GM12872 (cell line): ENCODE data around the gene CDK15.

ENCODE experiments used
- TF ChIP-seq, protein P1 (sequence below): IDR thresholded peaks from 3 replicates; pipeline ENCODE4 v1.5.1; 2011; ENCODE audit warnings: low read depth, mild to moderate bottlenecking, low read length, moderate library complexity; ENCODE audit not compliant: insufficient read depth

The CDK15 gene

GRCh38 chr2:201790291-201790690 is 16.0 kb upstream of the CDK15 start:
- TF ChIP-seq, protein P1, sequence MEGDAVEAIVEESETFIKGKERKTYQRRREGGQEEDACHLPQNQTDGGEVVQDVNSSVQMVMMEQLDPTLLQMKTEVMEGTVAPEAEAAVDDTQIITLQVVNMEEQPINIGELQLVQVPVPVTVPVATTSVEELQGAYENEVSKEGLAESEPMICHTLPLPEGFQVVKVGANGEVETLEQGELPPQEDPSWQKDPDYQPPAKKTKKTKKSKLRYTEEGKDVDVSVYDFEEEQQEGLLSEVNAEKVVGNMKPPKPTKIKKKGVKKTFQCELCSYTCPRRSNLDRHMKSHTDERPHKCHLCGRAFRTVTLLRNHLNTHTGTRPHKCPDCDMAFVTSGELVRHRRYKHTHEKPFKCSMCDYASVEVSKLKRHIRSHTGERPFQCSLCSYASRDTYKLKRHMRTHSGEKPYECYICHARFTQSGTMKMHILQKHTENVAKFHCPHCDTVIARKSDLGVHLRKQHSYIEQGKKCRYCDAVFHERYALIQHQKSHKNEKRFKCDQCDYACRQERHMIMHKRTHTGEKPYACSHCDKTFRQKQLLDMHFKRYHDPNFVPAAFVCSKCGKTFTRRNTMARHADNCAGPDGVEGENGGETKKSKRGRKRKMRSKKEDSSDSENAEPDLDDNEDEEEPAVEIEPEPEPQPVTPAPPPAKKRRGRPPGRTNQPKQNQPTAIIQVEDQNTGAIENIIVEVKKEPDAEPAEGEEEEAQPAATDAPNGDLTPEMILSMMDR = no peak

DNA sequence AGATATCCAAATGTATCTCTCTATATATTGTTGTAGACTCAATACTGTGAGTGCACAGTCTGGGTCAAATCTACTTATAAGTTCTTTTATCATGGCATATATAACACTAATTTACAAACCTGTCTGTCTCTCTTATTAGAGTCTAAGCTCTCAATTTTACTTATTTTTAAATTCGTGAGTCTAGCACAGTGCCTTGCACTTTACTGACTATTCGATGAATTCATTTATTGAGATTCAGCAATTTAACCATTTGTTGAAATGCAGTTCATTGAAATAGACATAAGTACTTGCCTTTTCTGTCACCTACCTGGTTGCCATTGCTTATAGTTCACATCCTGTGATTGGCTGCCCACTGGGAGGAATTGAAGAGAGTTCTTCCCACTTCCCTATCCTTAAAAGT is 15.3 kb upstream of the CDK15 start:
- TF ChIP-seq, protein P1 = no peak

GRCh38 chr2:201793631-201794030 is 12.7 kb upstream of the CDK15 start:
- TF ChIP-seq, protein P1 = no peak

GRCh38 chr2:201794294-201794693 is 12.0 kb upstream of the CDK15 start:
- TF ChIP-seq, protein P1 = no peak

DNA sequence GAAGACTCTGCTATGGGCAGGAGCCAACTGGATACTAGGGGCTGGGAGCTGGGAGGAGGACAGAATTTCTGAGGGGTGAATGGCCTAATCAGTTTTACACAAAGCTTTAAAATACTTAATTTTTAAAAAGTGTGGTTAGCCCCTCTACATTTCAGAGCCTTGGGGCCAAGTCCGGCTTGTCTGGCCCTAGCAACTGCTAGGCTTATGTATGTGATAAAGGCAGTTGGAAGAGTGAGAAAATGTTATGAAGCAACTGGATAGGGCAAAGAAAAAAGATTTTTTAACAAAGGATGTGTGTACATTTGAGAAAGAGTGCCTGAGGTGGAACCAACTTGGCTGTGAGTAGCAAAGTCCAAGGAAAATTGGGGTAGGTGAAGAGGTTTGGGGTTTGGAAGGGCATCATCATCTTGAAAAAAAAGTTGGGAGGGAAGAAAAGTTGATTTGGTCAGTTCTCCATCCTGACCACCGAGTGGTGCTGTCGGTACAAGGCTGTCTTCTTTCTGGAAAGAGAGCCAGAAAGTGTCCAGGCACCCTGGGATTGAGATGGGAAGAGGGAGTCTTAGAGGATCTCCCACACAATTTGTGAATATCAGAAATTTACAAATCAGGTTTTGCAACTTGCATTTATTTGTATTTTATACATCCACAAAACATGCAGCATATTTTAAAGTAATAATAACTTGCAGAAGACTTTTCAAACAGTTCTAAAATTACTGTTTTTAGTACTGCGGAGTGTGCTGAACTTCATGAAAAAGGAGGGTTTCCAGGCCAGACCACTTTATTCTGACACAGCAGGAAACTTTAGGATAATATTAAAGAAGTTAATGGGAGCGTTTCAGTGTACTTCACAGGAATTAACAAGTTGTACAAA is 10.5 kb upstream of the CDK15 start:
- TF ChIP-seq, protein P1 = peak; percentile 66; the same call in 2 of the 3 replicates

- TF ChIP-seq, protein P1 = no peak
Observed at GRCh38 chr2:201796478-201796865, 9.9 kb upstream of the CDK15 start.

- TF ChIP-seq, protein P1 = no peak
Observed at GRCh38 chr2:201797175-201797840, 9.0 kb upstream of the CDK15 start.
